ENCODE results near the gene CAPN11.

CAPN11 gene

DNA sequence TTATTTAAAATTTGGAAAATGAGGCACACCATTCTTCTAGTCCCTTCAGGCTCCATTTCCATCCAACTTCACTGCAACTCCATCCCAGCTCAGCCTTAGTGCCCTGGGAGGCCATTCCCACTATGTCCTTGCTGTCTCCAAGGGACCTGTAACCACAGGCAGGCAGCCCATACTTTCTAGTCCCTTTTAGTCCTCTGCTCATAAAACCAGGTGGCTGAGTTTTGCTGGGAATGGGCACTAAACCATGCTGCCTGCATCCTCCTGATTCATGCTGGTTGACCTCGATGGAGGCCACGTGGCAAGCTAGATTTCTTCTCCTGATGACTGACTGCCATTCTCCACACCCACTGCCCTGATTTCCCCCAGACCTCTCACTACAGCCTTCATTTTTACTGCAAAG lies 30.6 kb downstream of the CAPN11 start:
- no peak for DNase-seq (ENCODE audit: low read depth in 1 of 2, low spot score in 1 of 2)
- Histone ChIP-seq H3K4me3 (replicated peaks; ENCODE audit: insufficient read depth, low read length) (no peak overlapping the region), H3K27me3 (ENCODE audit: insufficient read depth, poor library complexity, severe bottlenecking) (no peaks in the 10 kb centered on the region), H3K27ac (replicated peaks) (no peak overlapping the region)
- TF ChIP-seq GABPA (IDR thresholded peaks at IDR 0.05; ENCODE audit: low read depth), result no peak
- TF ChIP-seq, protein P1, sequence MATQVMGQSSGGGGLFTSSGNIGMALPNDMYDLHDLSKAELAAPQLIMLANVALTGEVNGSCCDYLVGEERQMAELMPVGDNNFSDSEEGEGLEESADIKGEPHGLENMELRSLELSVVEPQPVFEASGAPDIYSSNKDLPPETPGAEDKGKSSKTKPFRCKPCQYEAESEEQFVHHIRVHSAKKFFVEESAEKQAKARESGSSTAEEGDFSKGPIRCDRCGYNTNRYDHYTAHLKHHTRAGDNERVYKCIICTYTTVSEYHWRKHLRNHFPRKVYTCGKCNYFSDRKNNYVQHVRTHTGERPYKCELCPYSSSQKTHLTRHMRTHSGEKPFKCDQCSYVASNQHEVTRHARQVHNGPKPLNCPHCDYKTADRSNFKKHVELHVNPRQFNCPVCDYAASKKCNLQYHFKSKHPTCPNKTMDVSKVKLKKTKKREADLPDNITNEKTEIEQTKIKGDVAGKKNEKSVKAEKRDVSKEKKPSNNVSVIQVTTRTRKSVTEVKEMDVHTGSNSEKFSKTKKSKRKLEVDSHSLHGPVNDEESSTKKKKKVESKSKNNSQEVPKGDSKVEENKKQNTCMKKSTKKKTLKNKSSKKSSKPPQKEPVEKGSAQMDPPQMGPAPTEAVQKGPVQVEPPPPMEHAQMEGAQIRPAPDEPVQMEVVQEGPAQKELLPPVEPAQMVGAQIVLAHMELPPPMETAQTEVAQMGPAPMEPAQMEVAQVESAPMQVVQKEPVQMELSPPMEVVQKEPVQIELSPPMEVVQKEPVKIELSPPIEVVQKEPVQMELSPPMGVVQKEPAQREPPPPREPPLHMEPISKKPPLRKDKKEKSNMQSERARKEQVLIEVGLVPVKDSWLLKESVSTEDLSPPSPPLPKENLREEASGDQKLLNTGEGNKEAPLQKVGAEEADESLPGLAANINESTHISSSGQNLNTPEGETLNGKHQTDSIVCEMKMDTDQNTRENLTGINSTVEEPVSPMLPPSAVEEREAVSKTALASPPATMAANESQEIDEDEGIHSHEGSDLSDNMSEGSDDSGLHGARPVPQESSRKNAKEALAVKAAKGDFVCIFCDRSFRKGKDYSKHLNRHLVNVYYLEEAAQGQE (IDR thresholded peaks at IDR 0.05; ENCODE audit: insufficient replicate concordance, low read depth), result no peak
- no peak for TF ChIP-seq POLR2AphosphoS5 (IDR thresholded peaks at IDR 0.05; ENCODE audit: low read depth)
- TF ChIP-seq, protein P2, sequence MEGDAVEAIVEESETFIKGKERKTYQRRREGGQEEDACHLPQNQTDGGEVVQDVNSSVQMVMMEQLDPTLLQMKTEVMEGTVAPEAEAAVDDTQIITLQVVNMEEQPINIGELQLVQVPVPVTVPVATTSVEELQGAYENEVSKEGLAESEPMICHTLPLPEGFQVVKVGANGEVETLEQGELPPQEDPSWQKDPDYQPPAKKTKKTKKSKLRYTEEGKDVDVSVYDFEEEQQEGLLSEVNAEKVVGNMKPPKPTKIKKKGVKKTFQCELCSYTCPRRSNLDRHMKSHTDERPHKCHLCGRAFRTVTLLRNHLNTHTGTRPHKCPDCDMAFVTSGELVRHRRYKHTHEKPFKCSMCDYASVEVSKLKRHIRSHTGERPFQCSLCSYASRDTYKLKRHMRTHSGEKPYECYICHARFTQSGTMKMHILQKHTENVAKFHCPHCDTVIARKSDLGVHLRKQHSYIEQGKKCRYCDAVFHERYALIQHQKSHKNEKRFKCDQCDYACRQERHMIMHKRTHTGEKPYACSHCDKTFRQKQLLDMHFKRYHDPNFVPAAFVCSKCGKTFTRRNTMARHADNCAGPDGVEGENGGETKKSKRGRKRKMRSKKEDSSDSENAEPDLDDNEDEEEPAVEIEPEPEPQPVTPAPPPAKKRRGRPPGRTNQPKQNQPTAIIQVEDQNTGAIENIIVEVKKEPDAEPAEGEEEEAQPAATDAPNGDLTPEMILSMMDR (IDR thresholded peaks at IDR 0.05; ENCODE audit: insufficient read depth, low read length), result no peak
- no peak for TF ChIP-seq SPI1 (IDR thresholded peaks at IDR 0.05; ENCODE audit: borderline replicate concordance, low read depth)

DNA sequence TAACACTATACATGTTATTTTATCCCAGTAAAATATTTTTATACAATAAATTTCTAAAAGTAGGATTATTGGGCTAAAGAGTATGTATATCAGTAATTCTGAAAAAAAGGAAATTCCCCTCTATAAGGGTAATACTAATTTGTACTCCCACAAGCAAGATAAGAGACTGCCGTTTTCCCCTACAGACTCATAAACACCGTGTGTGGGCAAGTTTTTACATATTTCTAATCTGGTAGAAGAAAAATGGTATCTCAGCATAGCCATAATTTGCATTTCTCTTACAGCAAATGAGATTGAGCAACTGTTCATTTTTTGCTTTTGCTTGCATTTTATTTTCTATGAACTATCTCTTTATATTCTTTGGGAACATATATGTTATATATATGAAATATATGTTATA lies 32.1 kb downstream of the CAPN11 start:
- no peak for DNase-seq (ENCODE audit: low read depth in 1 of 2, low spot score in 1 of 2)
- H3K4me3 ChIP-seq (replicated peaks; ENCODE audit: insufficient read depth, low read length), result no peak overlapping the region
- no peaks in the 10 kb centered on the region for H3K27me3 ChIP-seq (ENCODE audit: insufficient read depth, poor library complexity, severe bottlenecking)
- TF ChIP-seq GABPA (IDR thresholded peaks at IDR 0.05; ENCODE audit: low read depth), result no peak
- TF ChIP-seq, protein P2 (IDR thresholded peaks at IDR 0.05; ENCODE audit: insufficient read depth, low read length), result no peak
- TF ChIP-seq POLR2AphosphoS5 (IDR thresholded peaks at IDR 0.05; ENCODE audit: low read depth), result no peak
- TF ChIP-seq, protein P1 (IDR thresholded peaks at IDR 0.05; ENCODE audit: insufficient replicate concordance, low read depth), result no peak
- no peak for TF ChIP-seq SPI1 (IDR thresholded peaks at IDR 0.05; ENCODE audit: borderline replicate concordance, low read depth)
- H3K27ac ChIP-seq (replicated peaks), result no peak overlapping the region

DNA sequence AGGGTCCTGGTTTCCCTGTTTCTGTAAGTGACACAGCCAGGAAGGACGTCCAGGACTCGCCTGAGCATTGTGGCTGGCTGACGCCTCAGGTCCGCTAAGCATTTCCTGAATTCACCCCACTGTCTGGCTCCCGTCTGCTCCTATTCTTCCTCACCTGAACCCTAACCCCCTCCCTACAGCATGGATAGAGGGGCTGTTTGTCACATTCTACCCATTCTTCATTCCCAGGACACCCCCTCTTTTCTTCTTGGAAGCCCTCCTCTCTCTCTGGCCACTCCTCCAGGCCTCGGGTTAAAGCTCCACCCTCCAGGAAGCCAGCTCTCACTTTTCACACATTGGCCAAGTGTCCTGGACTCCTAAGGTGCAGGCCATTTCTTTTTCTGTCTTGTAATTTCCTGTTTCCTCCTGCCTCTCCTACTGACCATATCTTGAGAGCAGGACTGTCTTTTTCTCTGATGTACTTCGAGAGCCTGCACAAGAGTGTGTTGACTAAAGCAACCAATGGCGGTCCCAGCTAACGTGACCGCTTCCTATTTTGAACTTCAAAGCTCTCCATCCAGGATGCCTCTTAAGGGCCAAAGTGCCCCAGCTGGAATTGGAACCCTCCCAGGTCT lies 33.9 kb downstream of the CAPN11 start:
- Histone ChIP-seq H3K27ac (replicated peaks) (no peak overlapping the region), H3K4me3 (replicated peaks; ENCODE audit: insufficient read depth, low read length) (no peak overlapping the region), H3K27me3 (ENCODE audit: insufficient read depth, poor library complexity, severe bottlenecking) (no peaks in the 10 kb centered on the region)
- TF ChIP-seq GABPA (IDR thresholded peaks at IDR 0.05; ENCODE audit: low read depth) (no peak), POLR2AphosphoS5 (IDR thresholded peaks at IDR 0.05; ENCODE audit: low read depth) (no peak), SPI1 (IDR thresholded peaks at IDR 0.05; ENCODE audit: borderline replicate concordance, low read depth) (no peak)
- TF ChIP-seq, protein P2 (IDR thresholded peaks at IDR 0.05; ENCODE audit: insufficient read depth, low read length), result no peak
- TF ChIP-seq, protein P1 (IDR thresholded peaks at IDR 0.05; ENCODE audit: insufficient replicate concordance, low read depth), result no peak
- no peak for DNase-seq (ENCODE audit: low read depth in 1 of 2, low spot score in 1 of 2)

Data from HL-60 (cell line).